Hepatocyte (in vitro differentiated cells): Measurements from ENCODE around the gene TTL.

Experiments
- EZH2 ChIP-seq: fragments of 200-600 bp; sonication (generic); IDR thresholded peaks from 2 replicates; pipeline ENCODE4 v1.6.1; 2016; ENCODE audit warnings: antibody characterized with exemption, mild to moderate bottlenecking, borderline replicate concordance
- EZH2phosphoT487 ChIP-seq: fragments of 200-600 bp; sonication (generic); IDR thresholded peaks from one replicate; pipeline ENCODE4 v1.6.1; 2018; ENCODE audit warnings: antibody characterized with exemption, mild to moderate bottlenecking, low read depth, moderate library complexity; ENCODE audit not compliant: unreplicated experiment, severe bottlenecking
- TF ChIP-seq, protein P1 (sequence below): fragments of 200-600 bp; sonication (generic); IDR thresholded peaks from 2 replicates; pipeline ENCODE4 v1.5.1; 2016; ENCODE audit warnings: antibody characterized with exemption, mild to moderate bottlenecking; ENCODE audit not compliant: poor library complexity

DNA sequence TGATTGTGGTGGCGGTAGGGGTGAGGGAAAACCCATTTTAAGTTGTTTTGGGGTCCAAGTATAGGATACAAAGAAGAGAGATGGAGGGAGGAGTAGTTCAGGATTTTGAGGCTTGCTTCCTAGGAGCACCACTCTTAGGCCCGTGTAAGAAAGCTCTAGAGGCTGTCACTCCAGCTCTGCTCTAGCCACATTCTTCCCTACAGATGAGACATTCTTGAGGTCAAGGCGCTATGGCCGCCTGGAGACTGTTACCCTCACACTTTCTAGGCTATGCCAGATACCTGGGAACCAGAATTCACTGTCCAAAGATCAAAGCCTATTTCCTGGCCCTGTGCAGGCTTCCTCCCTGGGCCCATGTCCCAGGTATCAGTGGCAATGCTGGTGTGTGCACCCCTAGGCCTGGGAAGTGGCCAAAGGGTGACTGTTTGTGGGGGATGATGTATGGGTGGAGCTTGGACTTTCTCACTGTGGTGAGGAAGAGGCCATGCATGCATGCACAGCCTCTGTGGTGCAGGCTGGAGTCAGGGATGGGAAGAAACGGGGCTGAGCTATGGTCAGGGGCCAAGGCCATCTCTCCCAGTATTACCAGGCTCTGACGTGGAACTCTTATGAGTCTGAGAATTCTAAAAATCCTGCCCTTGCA lies 7.0 kb upstream of the TTL start:
- TF ChIP-seq, protein P1, sequence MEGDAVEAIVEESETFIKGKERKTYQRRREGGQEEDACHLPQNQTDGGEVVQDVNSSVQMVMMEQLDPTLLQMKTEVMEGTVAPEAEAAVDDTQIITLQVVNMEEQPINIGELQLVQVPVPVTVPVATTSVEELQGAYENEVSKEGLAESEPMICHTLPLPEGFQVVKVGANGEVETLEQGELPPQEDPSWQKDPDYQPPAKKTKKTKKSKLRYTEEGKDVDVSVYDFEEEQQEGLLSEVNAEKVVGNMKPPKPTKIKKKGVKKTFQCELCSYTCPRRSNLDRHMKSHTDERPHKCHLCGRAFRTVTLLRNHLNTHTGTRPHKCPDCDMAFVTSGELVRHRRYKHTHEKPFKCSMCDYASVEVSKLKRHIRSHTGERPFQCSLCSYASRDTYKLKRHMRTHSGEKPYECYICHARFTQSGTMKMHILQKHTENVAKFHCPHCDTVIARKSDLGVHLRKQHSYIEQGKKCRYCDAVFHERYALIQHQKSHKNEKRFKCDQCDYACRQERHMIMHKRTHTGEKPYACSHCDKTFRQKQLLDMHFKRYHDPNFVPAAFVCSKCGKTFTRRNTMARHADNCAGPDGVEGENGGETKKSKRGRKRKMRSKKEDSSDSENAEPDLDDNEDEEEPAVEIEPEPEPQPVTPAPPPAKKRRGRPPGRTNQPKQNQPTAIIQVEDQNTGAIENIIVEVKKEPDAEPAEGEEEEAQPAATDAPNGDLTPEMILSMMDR: no peak
- TF ChIP-seq EZH2: no peak
- TF ChIP-seq EZH2phosphoT487: no peak
